IMR-90 (cell line): ENCODE data around the gene WDR11. TPM values are rescaled to one million over a fixed set of nuclear protein-coding genes. Genes with fewer than 3 reads are reported as not detected.

ENCODE experiments used
- ATAC-seq: fragments of 200-7000 bp; cut with Tn5 transposase; 2 replicates; pipeline ENCODE4 v1.9.1; 2020; ENCODE audit warnings: low read depth, mild to moderate bottlenecking, moderate library complexity
- BruUV-seq: library from RNA; stranded (reverse); fragments of 400-500 nt; replicated peaks from 2 replicates; lab custom pipeline; 2021; lab: Mats Ljungman, UMichigan
- CTCF ChIA-PET: fragments of 300-600 bp; formaldehyde crosslinking; extraction: SDS; loops from one replicate; lab custom pipeline; 2021; ENCODE audit warnings: antibody characterized with exemption; lab: Yijun Ruan, JAX
- POLR2A ChIA-PET: fragments of 300-600 bp; sonication (Branson Sonifier 250); formaldehyde crosslinking; loops from one replicate; lab custom pipeline; 2022; ENCODE audit warnings: antibody characterized with exemption; ENCODE audit not compliant: unreplicated experiment; lab: Charles Lee
- DNase-seq: peaks from one replicate; pipeline ENCODE4 v3.0.0; 2013
- H2AFZ ChIP-seq: replicated peaks from 2 replicates; pipeline ENCODE3; 2013; ENCODE audit warnings: low read length, mild to moderate bottlenecking; ENCODE audit not compliant: poor library complexity
- H2AK5ac ChIP-seq: 2 replicates; pipeline ENCODE4 v1.6.1; 2013; ENCODE audit warnings: low read depth, low read length, inconsistent platforms
- H2AK9ac ChIP-seq: replicated peaks from 2 replicates; pipeline ENCODE3; 2013; ENCODE audit warnings: mild to moderate bottlenecking, low read depth, low read length, moderate library complexity; ENCODE audit not compliant: poor library complexity
- H2BK120ac ChIP-seq: 2 replicates; pipeline ENCODE4 v1.6.1; 2013; ENCODE audit warnings: low read depth, low read length, inconsistent platforms
- H2BK15ac ChIP-seq: 3 replicates; pipeline ENCODE4 v1.6.1; 2013; ENCODE audit warnings: low read depth, low read length, inconsistent platforms
- H2BK20ac ChIP-seq: 2 replicates; pipeline ENCODE4 v1.6.1; 2013; ENCODE audit warnings: low read depth, mild to moderate bottlenecking, inconsistent platforms, low read length, moderate library complexity
- H2BK5ac ChIP-seq: 2 replicates; pipeline ENCODE4 v1.6.1; 2013; ENCODE audit warnings: mild to moderate bottlenecking, low read depth, low read length, inconsistent platforms; ENCODE audit not compliant: poor library complexity, severe bottlenecking
- H3K14ac ChIP-seq: replicated peaks from 2 replicates; pipeline ENCODE4 v1.6.1; 2013; ENCODE audit warnings: low read depth, low read length, inconsistent platforms
- H3K18ac ChIP-seq: 2 replicates; pipeline ENCODE4 v1.6.1; 2013; ENCODE audit warnings: low read depth, low read length, control low read depth
- H3K23ac ChIP-seq: 2 replicates; pipeline ENCODE4 v1.6.1; 2013; ENCODE audit warnings: low read depth, low read length, inconsistent platforms
- H3K27ac ChIP-seq: 2 replicates; pipeline ENCODE4 v1.5.1; 2013; ENCODE audit warnings: mild to moderate bottlenecking, control low read depth, low read length; ENCODE audit not compliant: insufficient read depth
- H3K27me3 ChIP-seq: 2 replicates; pipeline ENCODE4 v1.6.1; 2013; ENCODE audit warnings: low read length; ENCODE audit not compliant: control insufficient read depth, insufficient read depth
- H3K36me3 ChIP-seq: 2 replicates; pipeline ENCODE4 v1.6.1; 2013; ENCODE audit warnings: low read length, mixed read lengths; ENCODE audit not compliant: control insufficient read depth, insufficient read depth
- H3K4ac ChIP-seq: 2 replicates; pipeline ENCODE4 v1.6.1; 2013; ENCODE audit warnings: low read depth, low read length, inconsistent platforms
- H3K4me1 ChIP-seq: 2 replicates; pipeline ENCODE4 v1.6.1; 2013; ENCODE audit warnings: low read length, mixed read lengths; ENCODE audit not compliant: control insufficient read depth, insufficient read depth
- H3K4me2 ChIP-seq: 2 replicates; pipeline ENCODE4 v1.6.1; 2013; ENCODE audit warnings: low read depth, mild to moderate bottlenecking, control low read depth, low read length, moderate library complexity
- H3K4me3 ChIP-seq: 2 replicates; pipeline ENCODE4 v1.5.1; 2013; ENCODE audit warnings: low read depth, mild to moderate bottlenecking, control low read depth, low read length, moderate library complexity; ENCODE audit not compliant: insufficient read depth
- H3K56ac ChIP-seq: 2 replicates; pipeline ENCODE4 v1.6.1; 2013; ENCODE audit warnings: low read length, inconsistent platforms; ENCODE audit not compliant: insufficient read depth; ENCODE audit errors: extremely low read depth
- H3K79me1 ChIP-seq, 2 experiments: 2 replicates each; pipeline ENCODE4 v1.6.1; 2013; ENCODE audit warnings: low read length in 2 of 2, inconsistent platforms in 1 of 2, low read depth in 1 of 2
- H3K9ac ChIP-seq: 2 replicates; pipeline ENCODE4 v1.6.1; 2013; ENCODE audit warnings: low read depth, low read length, control low read depth
- H3K9me1 ChIP-seq: 2 replicates; pipeline ENCODE4 v1.6.1; 2013; ENCODE audit warnings: low read length, inconsistent platforms; ENCODE audit not compliant: insufficient read depth
- H3K9me3 ChIP-seq: 2 replicates; pipeline ENCODE4 v1.6.1; 2013; ENCODE audit warnings: low read length; ENCODE audit not compliant: control insufficient read depth, insufficient read depth
- H4K20me1 ChIP-seq: 2 replicates; pipeline ENCODE4 v1.6.1; 2013; ENCODE audit warnings: low read length, inconsistent platforms; ENCODE audit not compliant: insufficient read depth
- H4K5ac ChIP-seq: 2 replicates; pipeline ENCODE4 v1.6.1; 2013; ENCODE audit warnings: mild to moderate bottlenecking, low read depth, low read length, control low read depth
- H4K8ac ChIP-seq, 2 experiments: 2 replicates each; pipeline ENCODE4 v1.6.1; 2013; ENCODE audit warnings: low read depth in 2 of 2, low read length in 2 of 2, control low read depth in 1 of 2, inconsistent platforms in 1 of 2
- H4K91ac ChIP-seq: 2 replicates; pipeline ENCODE4 v1.6.1; 2013; ENCODE audit warnings: low read depth, low read length, inconsistent platforms; ENCODE audit not compliant: insufficient read depth
- CEBPB ChIP-seq: IDR thresholded peaks from 2 replicates; pipeline ENCODE4 v1.6.1; 2012; ENCODE audit warnings: low read depth, low read length, improper control_type of control experiment
- CHD1 ChIP-seq: IDR thresholded peaks from 2 replicates; pipeline ENCODE4 v1.6.1; 2012; ENCODE audit warnings: low read depth, low read length, improper control_type of control experiment
- FOS ChIP-seq: fragments of 150-350 bp; IDR thresholded peaks from 2 replicates; pipeline ENCODE4 v1.6.1; 2016; ENCODE audit warnings: low read depth, low read length
- MAFK ChIP-seq: IDR thresholded peaks from 2 replicates; pipeline ENCODE4 v1.6.1; 2012; ENCODE audit warnings: low read depth, low read length, improper control_type of control experiment
- MXI1 ChIP-seq: IDR thresholded peaks from 2 replicates; pipeline ENCODE4 v1.6.1; 2012; ENCODE audit warnings: low read depth, mild to moderate bottlenecking, low read length, moderate library complexity, borderline replicate concordance
- POLR2A ChIP-seq: IDR thresholded peaks from 2 replicates; pipeline ENCODE4 v1.6.1; 2012; ENCODE audit warnings: mild to moderate bottlenecking, low read depth, low read length
- RCOR1 ChIP-seq: IDR thresholded peaks from 2 replicates; pipeline ENCODE4 v1.6.1; 2012; ENCODE audit warnings: mild to moderate bottlenecking, low read length, improper control_type of control experiment; ENCODE audit not compliant: insufficient replicate concordance
- WGBS, 2 experiments: methylation state at CpG; one replicate each; pipeline versions ENCODE4 v1.1.5 to v1.1.7; 2013; ENCODE audit warnings: missing lambda C conversion rate in 2 of 2; ENCODE audit not compliant: insufficient read length in 1 of 2; ENCODE audit errors: extremely low coverage in 2 of 2; 5-methylcytosine and 5-hydroxymethylcytosine counted together
- dilution Hi-C: fragments of 300-500 bp; cut with HindIII; formaldehyde crosslinking; loops from one replicate; pipeline ENCODE4 v1.14.3; 2018; ENCODE audit warnings: low sequenced_read_pairs; ENCODE audit not compliant: unreplicated experiment
- in situ Hi-C: fragments of 300-500 bp; cut with MboI; formaldehyde crosslinking; loops from 3 replicates; pipeline ENCODE4 v1.14.3; 2019; ENCODE audit warnings: low sequenced_read_pairs, inconsistent platforms, mixed read lengths
- intact Hi-C: fragments of 100-400 bp; cut with micrococcal nuclease; formaldehyde crosslinking; loops from 2 replicates; pipeline ENCODE4 v1.10.0; 2022
- polyA plus RNA-seq, 3 experiments: library from polyadenylated mRNA; depleted of rRNA; stranded (reverse); fragments of >200 nt; gene quantifications; 2 replicates each; pipeline ENCODE4 v1.2.3, GENCODE V29; 2012; ENCODE audit warnings: low replicate concordance in 1 of 3
- total RNA-seq: library from RNA; depleted of rRNA; stranded (reverse); fragments of >200 nt; gene quantifications from 2 replicates; pipeline ENCODE4 v1.2.3, GENCODE V29; 2012
- TF ChIP-seq, protein P1 (sequence below): fragments of 150-350 bp; IDR thresholded peaks from 2 replicates; pipeline ENCODE4 v1.6.1; 2016; ENCODE audit warnings: low read depth, mild to moderate bottlenecking, low read length, moderate library complexity, borderline replicate concordance

The WDR11 gene
- total and polyA plus RNA-seq, 2 of the 4 experiments (the other 2 are of a cell fraction) = 31.6 to 62.6 TPM

DNA sequence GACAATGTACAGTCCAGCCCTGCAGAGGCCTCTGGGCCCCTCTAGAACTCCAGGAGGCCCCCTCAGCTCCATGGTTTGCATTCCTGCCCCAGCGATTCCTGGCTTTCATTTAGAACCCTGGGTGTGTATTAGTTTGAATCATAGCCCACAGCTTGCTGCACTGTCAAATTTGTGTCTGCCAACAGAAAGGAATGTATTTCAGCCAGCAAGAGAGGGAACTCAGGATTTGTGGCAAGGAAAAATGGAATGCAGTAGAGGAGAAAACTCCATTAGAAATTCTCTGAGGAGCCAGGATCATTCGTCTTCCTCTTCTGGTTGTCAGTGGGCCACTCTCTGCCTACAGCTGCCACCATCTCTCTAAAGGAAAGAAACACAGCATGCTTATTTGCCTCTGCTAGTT, 27.9 kb upstream of the WDR11 start:
- Histone ChIP-seq H2BK120ac (no peak overlapping the region), H3K4me1 (no peaks in the 10 kb centered on the region), H3K4ac (no peak overlapping the region), H4K5ac (no peak overlapping the region), H3K18ac (no peak overlapping the region), H3K9me3 (no peaks in the 10 kb centered on the region), H3K9ac (no peak overlapping the region), H2AK9ac (no peak overlapping the region), H2BK15ac (no peak overlapping the region), H3K4me2 (no peak overlapping the region), H2AFZ (no peak overlapping the region), H3K4me3 (no peak overlapping the region), H3K27me3 (no peaks in the 10 kb centered on the region), H2BK20ac (no peak overlapping the region), H3K79me1 (no peaks in the 10 kb centered on the region), H3K14ac (no peak overlapping the region), H2AK5ac (no peak overlapping the region), H3K56ac (no peak overlapping the region), H3K36me3 (no peaks in the 10 kb centered on the region), H4K91ac (no peak overlapping the region), H2BK5ac (no peak overlapping the region), H4K20me1 (no peaks in the 10 kb centered on the region), H3K9me1 (no peaks in the 10 kb centered on the region), H3K27ac (no peak overlapping the region), H3K23ac (no peak overlapping the region), H4K8ac (no peak overlapping the region)
- no peak for DNase-seq
- no peak for TF ChIP-seq POLR2A
- TF ChIP-seq FOS = no peak
- TF ChIP-seq MAFK = no peak
- no peak for TF ChIP-seq CHD1
- TF ChIP-seq, protein P1, sequence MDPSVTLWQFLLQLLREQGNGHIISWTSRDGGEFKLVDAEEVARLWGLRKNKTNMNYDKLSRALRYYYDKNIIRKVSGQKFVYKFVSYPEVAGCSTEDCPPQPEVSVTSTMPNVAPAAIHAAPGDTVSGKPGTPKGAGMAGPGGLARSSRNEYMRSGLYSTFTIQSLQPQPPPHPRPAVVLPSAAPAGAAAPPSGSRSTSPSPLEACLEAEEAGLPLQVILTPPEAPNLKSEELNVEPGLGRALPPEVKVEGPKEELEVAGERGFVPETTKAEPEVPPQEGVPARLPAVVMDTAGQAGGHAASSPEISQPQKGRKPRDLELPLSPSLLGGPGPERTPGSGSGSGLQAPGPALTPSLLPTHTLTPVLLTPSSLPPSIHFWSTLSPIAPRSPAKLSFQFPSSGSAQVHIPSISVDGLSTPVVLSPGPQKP = no peak
- TF ChIP-seq RCOR1 = no peak
- no peak for TF ChIP-seq CEBPB
- no peak for TF ChIP-seq MXI1
- WGBS, 2 experiments = no CpG with 5 or more reads among the region's 2 CpGs
- intact Hi-C loops = no loop called here
- ATAC-seq = no peak
- in situ Hi-C loops = no loop called here
- ChIA-PET CTCF (interaction anchor here (0.6 kb wide), 1 partner anchor 614 kb away, joined by 4 read pairs; no protein-coding TSS in a partner anchor), POLR2A (no interaction called here)
- dilution Hi-C loops = no loop called here
- BruUV-seq = no TSS peak
